Measurements from ENCODE around the gene THBS3.
"Not testable (repeated sequence)": the region's sequence is repeated elsewhere in the genome, so short reads cannot be mapped to it uniquely, and the experiment has no call there.

THBS3 gene

GRCh38 chr1:155206891-155207805 is 549 bp downstream of the THBS3 start:
- DNase-seq (ENCODE audit: low spot score), result peak; percentile 70

GRCh38 chr1:155205969-155206593 is 1.6 kb downstream of the THBS3 start:
- no peak for DNase-seq (ENCODE audit: low spot score)

GRCh38 chr1:155205035-155205434 is 2.7 kb downstream of the THBS3 start:
- DNase-seq (ENCODE audit: low spot score), result no peak

GRCh38 chr1:155202731-155203515 is 4.8 kb downstream of the THBS3 start:
- no peak for DNase-seq (ENCODE audit: low spot score)

GRCh38 chr1:155202198-155202597 is 5.5 kb downstream of the THBS3 start:
- DNase-seq (ENCODE audit: low spot score), result no peak

GRCh38 chr1:155200920-155201319 is 6.8 kb downstream of the THBS3 start:
- DNase-seq (ENCODE audit: low spot score), result no peak

- DNase-seq (ENCODE audit: low spot score), result no peak
Measured at GRCh38 chr1:155199792-155200191, 7.9 kb downstream of the THBS3 start.

GRCh38 chr1:155198547-155198906 is 9.2 kb downstream of the THBS3 start:
- DNase-seq (ENCODE audit: low spot score), result no peak

- DNase-seq (ENCODE audit: low spot score), result no peak
Measured at GRCh38 chr1:155197901-155198546, 9.7 kb downstream of the THBS3 start.

- DNase-seq (ENCODE audit: low spot score), result no peak
Measured at GRCh38 chr1:155196893-155197638, 10.6 kb downstream of the THBS3 start.

GRCh38 chr1:155196103-155196892 is 11.4 kb downstream of the THBS3 start:
- peak; percentile 79 for DNase-seq (ENCODE audit: low spot score)

GRCh38 chr1:155195201-155196102 is 12.2 kb downstream of the THBS3 start:
- DNase-seq (ENCODE audit: low spot score), result no peak

- not testable (repeated sequence) for DNase-seq (ENCODE audit: low spot score)
Measured at GRCh38 chr1:155193991-155194240, 13.8 kb downstream of the THBS3 start.

GRCh38 chr1:155193275-155193990 is 14.3 kb downstream of the THBS3 start:
- peak; percentile 52 for DNase-seq (ENCODE audit: low spot score)

GRCh38 chr1:155192346-155193274 is 15.1 kb downstream of the THBS3 start:
- DNase-seq (ENCODE audit: low spot score), result no peak

GRCh38 chr1:155191904-155192303 is 15.8 kb downstream of the THBS3 start:
- DNase-seq (ENCODE audit: low spot score), result no peak

- DNase-seq (ENCODE audit: low spot score), result not testable (repeated sequence)
Measured at GRCh38 chr1:155189926-155190325, 17.8 kb downstream of the THBS3 start.

- DNase-seq (ENCODE audit: low spot score), result no peak
Measured at GRCh38 chr1:155188268-155188667, 19.4 kb downstream of the THBS3 start.
